ENCODE data around the gene TFCP2.
A peak's percentile ranks its signal among the peaks of the same experiment; 100 is the strongest.
"Not testable (repeated sequence)": the region's sequence is repeated elsewhere in the genome, so short reads cannot be mapped to it uniquely, and the experiment has no call there.

TFCP2 gene

GRCh38 chr12:51082561-51083125 is 90.3 kb downstream of the TFCP2 start:
- no peak for DNase-seq (ENCODE audit: low read depth in 2 of 2)

GRCh38 chr12:51081421-51081820 is 91.5 kb downstream of the TFCP2 start:
- DNase-seq (ENCODE audit: low read depth in 2 of 2) = no peak

DNA sequence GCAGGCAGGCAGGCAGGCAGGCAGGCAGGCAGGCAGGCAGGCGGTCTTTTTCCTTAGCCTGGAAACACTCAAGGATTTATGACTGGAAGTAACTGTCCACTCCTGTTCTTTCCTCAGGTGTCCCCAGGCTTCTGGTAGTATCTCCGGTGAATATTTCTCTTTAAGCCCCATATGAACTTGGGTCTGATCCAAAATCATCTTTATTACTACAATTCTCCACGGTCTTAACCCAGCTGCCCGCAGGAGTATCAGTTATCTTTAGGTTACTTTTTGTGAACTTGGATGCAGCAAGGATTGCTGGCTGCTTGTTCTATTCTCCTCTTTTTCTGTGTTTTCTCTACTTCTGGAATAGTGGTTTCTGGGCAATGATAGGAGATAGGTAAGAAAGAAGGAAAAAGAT is 92.8 kb downstream of the TFCP2 start:
- DNase-seq (ENCODE audit: low read depth in 2 of 2) = no peak

- not testable (repeated sequence) for DNase-seq (ENCODE audit: low read depth in 2 of 2)
Observed at GRCh38 chr12:51078866-51079265, 94.1 kb downstream of the TFCP2 start.

DNA sequence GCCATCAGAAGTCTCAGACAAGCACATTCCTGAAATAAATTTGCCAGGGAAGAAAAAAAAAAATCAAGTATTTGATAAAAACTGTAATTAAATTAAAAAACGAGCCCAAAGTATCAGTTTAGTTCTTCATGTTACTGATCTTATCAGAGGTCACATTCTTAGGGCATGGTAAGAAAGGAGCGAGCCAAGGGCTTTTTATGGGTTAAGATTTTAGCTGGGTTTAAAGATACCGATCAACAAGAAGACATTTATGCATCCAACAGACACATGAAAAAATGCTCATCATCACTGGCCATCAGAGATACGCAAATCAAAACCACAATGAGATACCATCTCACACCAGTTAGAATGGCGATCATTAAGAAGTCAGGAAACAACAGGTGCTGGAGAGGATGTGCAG is 94.6 kb downstream of the TFCP2 start:
- DNase-seq (ENCODE audit: low read depth in 2 of 2) = not testable (repeated sequence)

DNA sequence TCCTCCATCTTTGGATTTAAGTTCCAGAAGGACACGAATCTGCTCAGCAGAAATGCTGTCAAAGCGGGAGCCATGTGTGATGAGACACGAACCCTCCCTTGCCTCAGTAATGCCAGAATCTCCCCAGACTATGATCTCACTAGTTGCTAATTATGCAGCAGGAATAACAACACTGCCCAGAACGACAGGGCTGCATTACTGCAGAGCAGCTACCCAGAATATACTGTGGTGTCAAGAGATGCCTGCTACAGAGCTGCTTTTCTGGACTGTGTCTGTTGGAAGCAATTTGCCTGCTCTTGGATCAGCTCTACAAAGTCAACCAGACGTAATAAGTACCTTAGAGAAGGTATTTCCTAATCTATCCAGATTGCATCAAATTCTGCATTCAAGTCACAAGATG is 95.0 kb downstream of the TFCP2 start:
- no peak for DNase-seq (ENCODE audit: low read depth in 2 of 2)

- DNase-seq (ENCODE audit: low read depth in 2 of 2) = no peak
Observed at GRCh38 chr12:51076236-51076930, 96.6 kb downstream of the TFCP2 start.

DNA sequence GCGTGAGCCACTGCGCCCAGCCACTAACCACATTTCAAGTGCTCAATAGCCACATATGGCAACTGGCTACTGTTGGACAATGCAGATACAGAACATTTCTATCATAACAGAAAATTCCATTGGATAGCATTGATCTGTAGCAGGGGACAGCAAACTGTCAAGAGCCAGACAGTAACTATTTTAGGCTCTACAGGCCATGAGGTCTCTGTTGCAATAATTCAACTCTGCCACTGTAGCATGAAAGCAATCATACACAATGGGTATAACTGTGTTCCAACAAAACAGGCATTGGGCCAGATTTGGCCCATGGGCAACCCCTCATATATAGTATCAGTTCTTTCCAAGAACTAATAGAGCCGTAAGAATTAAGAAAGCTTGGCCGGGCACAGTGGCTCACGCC is 97.5 kb downstream of the TFCP2 start:
- no peak for DNase-seq (ENCODE audit: low read depth in 2 of 2)

- no peak for DNase-seq (ENCODE audit: low read depth in 2 of 2)
Observed at GRCh38 chr12:51071663-51072062, 101.3 kb downstream of the TFCP2 start.

GRCh38 chr12:51070004-51070403 is 102.9 kb downstream of the TFCP2 start:
- DNase-seq (ENCODE audit: low read depth in 2 of 2) = peak; percentile 30 to 39

GRCh38 chr12:51067771-51068170 is 105.2 kb downstream of the TFCP2 start:
- no peak for DNase-seq (ENCODE audit: low read depth in 2 of 2)

DNA sequence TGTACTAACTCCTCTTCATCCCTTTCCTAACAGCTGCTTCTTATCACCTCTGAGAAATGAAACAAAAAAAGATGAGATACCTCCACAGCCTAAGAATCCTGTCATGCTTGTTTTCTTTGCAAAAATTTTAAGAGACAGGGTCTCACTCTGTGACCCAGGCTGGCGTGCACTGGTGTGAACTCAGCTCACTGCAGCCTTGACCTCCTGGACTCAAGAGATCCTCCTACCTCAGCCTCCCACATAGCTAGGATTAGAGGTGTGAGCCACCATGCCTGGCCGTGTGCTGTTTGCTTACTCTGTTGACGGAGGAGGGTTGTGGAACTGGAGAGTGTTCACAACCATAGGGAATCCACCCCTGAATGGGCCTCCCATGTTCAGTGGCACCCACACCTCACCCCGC is 105.7 kb downstream of the TFCP2 start:
- DNase-seq (ENCODE audit: low read depth in 2 of 2) = no peak

GRCh38 chr12:51065530-51065929 is 107.4 kb downstream of the TFCP2 start:
- no peak for DNase-seq (ENCODE audit: low read depth in 2 of 2)

DNA sequence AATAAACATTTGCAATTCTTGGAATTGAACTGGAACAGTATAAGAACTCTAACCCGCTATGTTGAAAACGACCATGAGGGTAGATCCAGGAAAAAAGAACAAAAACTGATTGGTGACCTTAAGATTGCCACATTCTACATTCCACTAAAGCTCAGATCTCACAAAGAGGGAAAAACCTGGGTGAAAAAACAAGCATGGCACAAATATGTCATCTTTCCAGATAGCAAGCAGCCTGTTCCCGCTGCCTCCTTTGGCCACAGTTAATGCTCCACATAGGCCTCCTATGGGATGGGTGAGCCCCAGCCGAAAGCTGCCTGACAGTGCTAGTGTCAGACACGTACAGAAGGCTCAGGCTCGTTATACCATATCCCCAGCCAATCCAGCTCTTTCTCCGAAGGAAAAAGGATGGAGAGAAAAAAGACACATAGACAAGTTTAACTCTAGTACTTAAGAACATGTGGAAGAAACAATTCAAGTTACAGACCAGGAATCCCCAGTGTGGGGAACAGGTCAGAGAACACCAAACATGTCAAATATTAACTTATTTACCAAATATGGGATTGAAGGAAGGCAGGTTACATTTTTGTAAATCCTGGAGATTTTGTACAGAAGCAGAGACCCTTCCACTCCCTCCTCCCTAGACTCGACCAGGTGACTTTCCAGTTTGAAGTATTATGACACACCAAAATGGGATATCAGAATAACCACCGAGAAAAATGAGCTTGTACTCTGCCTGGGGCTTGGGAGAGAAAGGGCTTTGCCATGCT is 110.1 kb downstream of the TFCP2 start:
- DNase-seq (ENCODE audit: low read depth in 2 of 2) = no peak

- no peak for DNase-seq (ENCODE audit: low read depth in 2 of 2)
Observed at GRCh38 chr12:51059086-51059485, 113.8 kb downstream of the TFCP2 start.

DNA sequence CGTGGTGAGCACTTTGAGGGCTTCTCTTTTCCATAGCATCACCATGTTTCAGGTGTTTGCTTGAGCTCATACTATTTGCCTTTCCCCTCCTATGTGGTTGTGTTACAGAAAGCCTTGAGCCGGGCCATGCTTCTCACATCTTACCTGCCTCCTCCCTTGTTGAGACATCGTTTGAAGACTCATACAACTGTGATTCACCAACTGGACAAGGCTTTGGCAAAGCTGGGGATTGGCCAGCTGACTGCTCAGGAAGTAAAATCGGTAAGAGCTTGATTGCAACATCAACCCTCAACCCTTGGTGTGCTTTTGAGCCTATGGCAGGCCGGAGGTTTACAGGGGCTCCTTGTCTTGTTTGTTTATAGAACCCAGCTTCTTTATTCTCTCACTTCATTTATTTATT is 116.7 kb downstream of the TFCP2 start:
- no peak for DNase-seq (ENCODE audit: low read depth in 2 of 2)

DNA sequence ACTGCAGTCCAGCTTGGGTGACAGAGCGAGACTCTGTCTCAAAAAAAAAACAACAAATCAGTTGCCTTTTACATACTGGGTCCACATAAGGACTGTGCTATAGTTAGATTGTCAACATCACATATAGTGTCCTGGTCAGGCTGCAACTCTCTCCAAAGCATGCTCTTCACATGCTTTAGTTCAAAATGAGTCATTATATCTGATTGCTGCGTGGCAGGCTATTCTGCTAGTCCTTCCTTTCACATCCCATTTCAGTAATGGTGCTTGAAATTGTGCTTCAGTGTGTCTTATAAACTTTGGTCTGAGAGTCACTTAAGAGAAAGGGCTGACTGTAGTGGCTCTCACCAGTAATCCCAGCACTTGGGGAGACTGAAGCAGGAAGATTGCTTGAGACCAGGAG is 117.9 kb downstream of the TFCP2 start:
- DNase-seq (ENCODE audit: low read depth in 2 of 2) = no peak

- DNase-seq (ENCODE audit: low read depth in 2 of 2) = no peak
Observed at GRCh38 chr12:51051787-51052186, 121.1 kb downstream of the TFCP2 start.

GRCh38 chr12:51049525-51049924 is 123.4 kb downstream of the TFCP2 start:
- DNase-seq (ENCODE audit: low read depth in 2 of 2) = no peak

GRCh38 chr12:51048661-51049251 is 124.2 kb downstream of the TFCP2 start:
- no peak for DNase-seq (ENCODE audit: low read depth in 2 of 2)

- peak; percentile 92 to 94 for DNase-seq (ENCODE audit: low read depth in 2 of 2)
Observed at GRCh38 chr12:51047655-51048540, 125.0 kb downstream of the TFCP2 start, which contains the start of gene LETMD1. TSS of gene LETMD1 (plus strand) at chr12:51048327. CDS start at chr12:51048357, 30 bp downstream.

All from fibroblast of skin of left biceps (primary cell).